Activated naive CD8-positive, alpha-beta T cell treated with anti-CD3 and anti-CD28 coated beads, Interleukin-2, amount 50 U/mL, for 24 hours (primary cell): ENCODE measurements around the gene MFAP2.

ENCODE experiments used
- ATAC-seq: fragments of 150-1000 bp; cut with Tn5 transposase; one replicate; pipeline ENCODE4 v1.10.0; 2021
- DNase-seq: peaks from one replicate; pipeline ENCODE4 v3.0.0; 2021
- H3K27ac Mint-ChIP-seq: one replicate; pipeline ENCODE4 v1.8.0; 2021; ENCODE audit warnings: mild to moderate bottlenecking, mixed read lengths
- H3K27me3 Mint-ChIP-seq: one replicate; pipeline ENCODE4 v1.8.0; 2021; ENCODE audit warnings: mixed read lengths
- H3K36me3 Mint-ChIP-seq: one replicate; pipeline ENCODE4 v1.8.0; 2021; ENCODE audit warnings: low read depth, mixed read lengths
- H3K4me1 Mint-ChIP-seq: one replicate; pipeline ENCODE4 v1.8.0; 2021; ENCODE audit warnings: mixed read lengths
- H3K4me3 Mint-ChIP-seq: one replicate; pipeline ENCODE4 v1.8.0; 2021; ENCODE audit warnings: mild to moderate bottlenecking, moderate library complexity, mixed read lengths
- H3K9me3 Mint-ChIP-seq: one replicate; pipeline ENCODE4 v1.8.0; 2021; ENCODE audit warnings: mixed read lengths

MFAP2 gene

GRCh38 chr1:16978567-16979474 is 1.6 kb downstream of the MFAP2 start:
- no peak for DNase-seq
- Mint-ChIP-seq H3K9me3 (no peaks in the 10 kb centered on the region), H3K27ac (no peak overlapping the region), H3K36me3 (no peaks in the 10 kb centered on the region), H3K27me3 (peaks cover 24% of the 10 kb centered on the region), H3K4me3 (no peak overlapping the region), H3K4me1 (peaks cover 8% of the 10 kb centered on the region)
- ATAC-seq = no peak

- Mint-ChIP-seq H3K4me3 (no peak overlapping the region), H3K27me3 (peaks cover 22% of the 10 kb centered on the region), H3K9me3 (no peaks in the 10 kb centered on the region), H3K27ac (no peak overlapping the region), H3K36me3 (no peaks in the 10 kb centered on the region), H3K4me1 (peaks cover 8% of the 10 kb centered on the region)
- DNase-seq (no peak), ATAC-seq (no peak)
Observed at GRCh38 chr1:16978139-16978538, 2.3 kb downstream of the MFAP2 start.

GRCh38 chr1:16977377-16977776 is 3.0 kb downstream of the MFAP2 start:
- Mint-ChIP-seq H3K27me3 (peaks cover 17% of the 10 kb centered on the region), H3K9me3 (no peaks in the 10 kb centered on the region), H3K36me3 (no peaks in the 10 kb centered on the region), H3K27ac (no peak overlapping the region), H3K4me3 (no peak overlapping the region), H3K4me1 (peaks cover 8% of the 10 kb centered on the region)
- ATAC-seq (no peak), DNase-seq (no peak)

DNA sequence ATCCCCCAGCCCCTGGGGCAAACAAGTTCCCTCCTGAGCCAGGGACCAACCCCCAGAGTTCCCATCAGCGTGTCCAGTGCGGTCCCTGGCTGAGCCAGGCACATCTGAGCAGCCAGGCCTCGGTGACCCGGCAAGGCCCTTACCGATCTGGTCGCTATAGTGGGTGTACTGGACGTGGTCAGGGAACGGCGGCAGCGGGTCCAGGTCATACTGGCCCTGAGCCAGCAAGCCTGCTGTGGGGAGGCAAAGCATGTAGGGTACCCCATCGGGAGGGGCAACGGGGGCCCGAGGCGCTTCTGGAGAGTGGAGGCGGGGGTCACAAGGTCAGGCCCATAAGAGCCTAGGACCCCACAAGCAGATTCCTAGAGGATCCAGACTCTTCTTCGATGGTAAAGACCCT is 3.5 kb downstream of the MFAP2 start:
- H3K9me3 Mint-ChIP-seq = no peaks in the 10 kb centered on the region
- ATAC-seq (no peak), DNase-seq (no peak)
- H3K4me1 Mint-ChIP-seq = peaks cover 8% of the 10 kb centered on the region
- no peak overlapping the region for H3K4me3 Mint-ChIP-seq
- H3K27ac Mint-ChIP-seq = no peak overlapping the region
- peaks cover 17% of the 10 kb centered on the region for H3K27me3 Mint-ChIP-seq
- H3K36me3 Mint-ChIP-seq = no peaks in the 10 kb centered on the region

DNA sequence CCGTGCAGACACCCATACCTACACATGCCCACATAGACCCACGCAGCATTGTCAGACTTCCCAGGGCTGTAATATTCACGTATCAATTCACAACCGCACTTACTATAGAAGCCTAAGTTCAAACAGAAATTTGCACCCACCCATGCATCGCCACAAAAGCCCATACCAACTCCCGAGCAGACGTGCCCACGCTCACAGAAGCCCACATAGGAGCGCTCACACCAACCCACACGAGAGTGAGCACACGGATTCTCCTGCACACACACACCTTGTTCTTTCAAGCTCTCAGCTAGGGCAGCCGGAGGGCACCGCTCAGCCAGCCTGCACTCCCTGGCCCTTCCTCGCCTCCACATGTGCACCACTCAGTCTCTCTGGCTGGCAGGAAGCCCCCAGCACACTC is 4.6 kb downstream of the MFAP2 start:
- Mint-ChIP-seq H3K4me1 (peaks cover 2% of the 10 kb centered on the region), H3K9me3 (no peaks in the 10 kb centered on the region), H3K36me3 (no peaks in the 10 kb centered on the region), H3K27ac (no peak overlapping the region), H3K4me3 (no peak overlapping the region), H3K27me3 (peaks cover 7% of the 10 kb centered on the region)
- no peak for DNase-seq
- ATAC-seq = no peak

DNA sequence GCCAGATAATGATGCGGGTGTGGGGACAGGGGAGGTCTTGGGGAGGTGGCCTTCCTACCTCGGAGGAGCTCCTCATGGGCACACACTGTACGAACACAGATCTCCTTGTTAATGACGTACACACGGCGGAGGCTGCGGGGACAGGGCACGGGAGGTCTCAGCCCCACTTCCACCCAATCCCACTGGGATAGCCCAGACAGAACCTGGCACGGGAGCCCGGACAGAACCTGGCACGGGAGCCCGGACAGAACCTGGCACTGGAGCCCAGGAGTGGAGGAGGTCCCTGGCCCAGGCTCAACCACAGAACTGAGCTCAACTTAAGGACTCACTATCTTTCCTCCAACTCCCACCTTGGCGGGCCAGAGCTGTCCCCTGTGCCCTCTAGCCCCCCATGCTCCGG is 5.2 kb downstream of the MFAP2 start:
- DNase-seq = no peak
- no peak for ATAC-seq
- no peaks in the 10 kb centered on the region for H3K4me1 Mint-ChIP-seq
- H3K4me3 Mint-ChIP-seq = no peak overlapping the region
- H3K36me3 Mint-ChIP-seq = no peaks in the 10 kb centered on the region
- no peaks in the 10 kb centered on the region for H3K9me3 Mint-ChIP-seq
- no peak overlapping the region for H3K27ac Mint-ChIP-seq
- peaks cover 5% of the 10 kb centered on the region for H3K27me3 Mint-ChIP-seq

GRCh38 chr1:16973215-16973614 is 7.2 kb downstream of the MFAP2 start:
- no peaks in the 10 kb centered on the region for H3K36me3 Mint-ChIP-seq
- H3K4me1 Mint-ChIP-seq = no peaks in the 10 kb centered on the region
- no peaks in the 10 kb centered on the region for H3K9me3 Mint-ChIP-seq
- ATAC-seq = no peak
- H3K4me3 Mint-ChIP-seq = no peak overlapping the region
- no peaks in the 10 kb centered on the region for H3K27me3 Mint-ChIP-seq
- H3K27ac Mint-ChIP-seq = no peak overlapping the region
- DNase-seq = no peak

DNA sequence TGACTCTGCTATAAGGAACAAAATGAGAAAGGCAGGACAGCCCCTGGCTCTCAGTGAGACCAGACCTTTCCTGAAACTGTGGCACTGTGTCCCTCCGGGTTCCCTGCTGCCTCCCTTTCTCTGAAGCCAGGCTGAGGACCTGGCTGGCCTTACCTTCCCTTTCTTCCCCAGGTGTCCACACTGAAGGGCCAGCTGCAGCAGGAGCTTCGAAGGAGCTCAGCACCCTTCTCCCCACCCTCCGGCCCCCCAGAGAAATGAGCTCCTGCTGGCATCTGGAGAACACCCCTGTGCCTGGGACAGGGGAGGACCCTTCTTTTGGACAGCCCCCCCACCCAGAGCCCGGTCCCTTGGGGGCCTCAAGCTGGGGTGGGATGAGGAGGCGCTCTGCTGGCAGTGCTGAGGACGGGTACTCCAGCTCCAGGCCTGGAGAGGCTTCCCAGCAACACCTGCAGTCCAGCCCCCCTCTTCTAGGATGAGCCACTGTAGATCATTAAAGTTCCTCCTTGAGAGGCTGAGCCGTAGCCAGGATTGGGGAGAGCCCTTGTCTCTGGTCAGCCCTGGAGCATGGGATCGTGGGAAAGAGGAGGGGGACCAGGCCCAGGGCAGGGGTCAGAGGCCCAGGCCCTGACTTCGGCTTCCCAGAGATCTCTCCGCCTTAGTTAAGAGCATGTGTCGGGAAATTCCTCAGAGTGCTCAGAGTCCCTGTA is 8.1 kb downstream of the MFAP2 start:
- no peak for DNase-seq
- Mint-ChIP-seq H3K4me1 (no peaks in the 10 kb centered on the region), H3K27ac (no peak overlapping the region), H3K4me3 (no peak overlapping the region), H3K9me3 (no peaks in the 10 kb centered on the region), H3K36me3 (no peaks in the 10 kb centered on the region), H3K27me3 (no peaks in the 10 kb centered on the region)
- ATAC-seq = no peak

DNA sequence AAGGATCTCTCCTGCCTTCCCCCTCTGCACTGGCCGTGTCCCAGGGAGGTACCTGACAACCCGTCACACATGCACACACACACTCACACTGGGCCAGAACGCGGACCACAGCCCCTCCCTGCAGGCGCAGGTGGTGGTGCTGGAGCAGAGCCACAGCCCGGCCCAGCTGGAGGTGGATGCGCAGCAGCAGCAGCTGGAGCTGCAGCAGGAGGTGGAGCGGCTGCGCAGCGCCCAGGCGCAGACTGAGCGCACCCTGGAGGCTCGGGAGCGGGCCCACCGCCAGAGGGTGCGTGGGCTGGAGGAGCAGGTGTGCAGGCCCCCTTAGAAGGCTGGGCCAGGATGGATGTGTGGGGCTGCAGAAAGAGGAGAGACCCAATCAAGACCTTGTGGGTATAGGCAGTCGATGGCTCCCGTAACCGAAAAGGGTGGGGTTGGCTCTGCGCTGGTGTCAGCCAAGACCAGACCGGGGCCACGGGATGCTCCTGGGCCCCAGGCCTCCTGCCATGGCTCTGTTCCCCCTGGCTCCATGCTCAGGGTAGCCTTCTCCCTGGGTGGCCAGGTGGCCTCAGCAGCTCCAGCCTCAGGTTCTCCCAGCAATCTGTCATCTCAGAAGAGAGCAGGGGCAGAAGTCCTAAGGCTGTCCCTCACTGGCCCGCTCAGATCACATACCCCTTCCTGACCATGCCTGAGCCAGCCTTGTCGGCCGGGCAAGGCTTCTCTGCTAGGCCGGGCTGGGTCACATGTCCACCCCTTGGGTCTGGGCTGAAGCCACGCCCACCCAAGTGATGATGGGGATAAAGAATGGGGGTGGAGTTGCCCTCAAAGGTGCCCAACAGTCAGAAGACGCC is 8.9 kb downstream of the MFAP2 start:
- H3K36me3 Mint-ChIP-seq = no peaks in the 10 kb centered on the region
- DNase-seq = no peak
- H3K27me3 Mint-ChIP-seq = no peaks in the 10 kb centered on the region
- no peak for ATAC-seq
- no peaks in the 10 kb centered on the region for H3K9me3 Mint-ChIP-seq
- no peak overlapping the region for H3K4me3 Mint-ChIP-seq
- H3K4me1 Mint-ChIP-seq = no peaks in the 10 kb centered on the region
- H3K27ac Mint-ChIP-seq = no peak overlapping the region

GRCh38 chr1:16970132-16970910 is 10.1 kb downstream of the MFAP2 start:
- Mint-ChIP-seq H3K4me3 (no peak overlapping the region), H3K9me3 (no peaks in the 10 kb centered on the region), H3K27me3 (no peaks in the 10 kb centered on the region), H3K36me3 (peaks cover 2% of the 10 kb centered on the region), H3K27ac (no peak overlapping the region), H3K4me1 (no peaks in the 10 kb centered on the region)
- DNase-seq (no peak), ATAC-seq (no peak)

GRCh38 chr1:16969651-16970050 is 10.8 kb downstream of the MFAP2 start:
- DNase-seq (no peak), ATAC-seq (no peak)
- Mint-ChIP-seq H3K27ac (no peak overlapping the region), H3K27me3 (no peaks in the 10 kb centered on the region), H3K4me3 (no peak overlapping the region), H3K36me3 (peaks cover 2% of the 10 kb centered on the region), H3K4me1 (no peaks in the 10 kb centered on the region), H3K9me3 (no peaks in the 10 kb centered on the region)

DNA sequence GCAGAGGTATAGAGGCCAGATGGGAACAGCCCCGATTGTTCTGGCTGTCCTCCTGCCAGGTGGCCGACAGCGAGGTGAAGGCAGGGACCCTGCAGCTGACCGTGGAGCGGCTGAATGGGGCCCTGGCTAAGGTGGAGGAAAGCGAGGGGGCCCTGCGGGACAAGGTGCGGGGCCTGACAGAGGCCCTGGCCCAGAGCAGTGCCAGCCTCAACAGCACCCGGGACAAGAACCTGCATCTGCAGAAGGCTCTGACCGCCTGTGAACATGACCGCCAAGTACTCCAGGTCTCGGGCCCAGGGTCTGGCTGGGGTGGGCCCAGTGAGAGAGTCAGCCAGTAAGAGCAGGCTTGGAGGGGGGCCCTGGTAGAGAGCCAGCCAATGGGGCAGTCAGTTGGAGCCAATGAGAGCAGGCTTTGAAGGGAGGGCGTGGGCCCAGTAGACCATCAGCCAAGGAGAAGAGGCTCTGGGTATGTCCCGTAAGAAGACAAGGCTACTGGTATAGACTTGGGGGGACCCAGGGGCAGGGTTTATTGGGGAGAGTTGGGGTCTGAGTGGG is 11.3 kb downstream of the MFAP2 start:
- ATAC-seq (no peak), DNase-seq (no peak)
- Mint-ChIP-seq H3K27me3 (no peaks in the 10 kb centered on the region), H3K9me3 (no peaks in the 10 kb centered on the region), H3K4me3 (no peak overlapping the region), H3K36me3 (peaks cover 2% of the 10 kb centered on the region), H3K4me1 (no peaks in the 10 kb centered on the region), H3K27ac (no peak overlapping the region)

- H3K27me3 Mint-ChIP-seq = no peaks in the 10 kb centered on the region
- H3K9me3 Mint-ChIP-seq = no peaks in the 10 kb centered on the region
Observed at GRCh38 chr1:16968372-16968771, 12.0 kb downstream of the MFAP2 start.

GRCh38 chr1:16967962-16968361 is 12.5 kb downstream of the MFAP2 start:
- H3K4me1 Mint-ChIP-seq = no peaks in the 10 kb centered on the region
- DNase-seq = no peak
- no peaks in the 10 kb centered on the region for H3K27me3 Mint-ChIP-seq

More at GRCh38 chr1:16968372-16968771, 12.0 kb downstream of the MFAP2 start:
- no peak for DNase-seq
- no peaks in the 10 kb centered on the region for H3K4me1 Mint-ChIP-seq
- peaks cover 2% of the 10 kb centered on the region for H3K36me3 Mint-ChIP-seq
- no peak overlapping the region for H3K27ac Mint-ChIP-seq
- ATAC-seq = no peak
- no peak overlapping the region for H3K4me3 Mint-ChIP-seq

More at GRCh38 chr1:16967962-16968361, 12.5 kb downstream of the MFAP2 start:
- Mint-ChIP-seq H3K9me3 (no peaks in the 10 kb centered on the region), H3K4me3 (no peak overlapping the region), H3K27ac (no peak overlapping the region), H3K36me3 (peaks cover 2% of the 10 kb centered on the region)
- no peak for ATAC-seq
